GM06990 (cell line): ENCODE measurements around the gene SMIM28.

Experiments
- DNase-seq: peaks from one replicate; pipeline ENCODE4 v3.0.0-alpha.2; 2011; ENCODE audit not compliant: insufficient read length; ENCODE audit errors: extremely low read depth
- H3K27me3 ChIP-seq: replicated peaks from 2 replicates; pipeline ENCODE4 v1.6.0; 2011; ENCODE audit warnings: low read length; ENCODE audit not compliant: control insufficient read depth, insufficient read depth
- H3K36me3 ChIP-seq: 2 replicates; pipeline ENCODE4 v1.5.1; 2011; ENCODE audit warnings: low read length; ENCODE audit not compliant: control insufficient read depth, insufficient read depth
- H3K4me3 ChIP-seq: replicated peaks from 2 replicates; pipeline ENCODE4 v1.5.1; 2011; ENCODE audit warnings: low read depth, mild to moderate bottlenecking, control low read depth, low read length
- CTCF ChIP-seq: IDR thresholded peaks from 2 replicates; pipeline ENCODE4 v1.5.1; 2011; ENCODE audit warnings: low read length, control low read depth, mild to moderate bottlenecking, inconsistent platforms; ENCODE audit not compliant: insufficient read depth, poor library complexity, severe bottlenecking

The SMIM28 gene

DNA sequence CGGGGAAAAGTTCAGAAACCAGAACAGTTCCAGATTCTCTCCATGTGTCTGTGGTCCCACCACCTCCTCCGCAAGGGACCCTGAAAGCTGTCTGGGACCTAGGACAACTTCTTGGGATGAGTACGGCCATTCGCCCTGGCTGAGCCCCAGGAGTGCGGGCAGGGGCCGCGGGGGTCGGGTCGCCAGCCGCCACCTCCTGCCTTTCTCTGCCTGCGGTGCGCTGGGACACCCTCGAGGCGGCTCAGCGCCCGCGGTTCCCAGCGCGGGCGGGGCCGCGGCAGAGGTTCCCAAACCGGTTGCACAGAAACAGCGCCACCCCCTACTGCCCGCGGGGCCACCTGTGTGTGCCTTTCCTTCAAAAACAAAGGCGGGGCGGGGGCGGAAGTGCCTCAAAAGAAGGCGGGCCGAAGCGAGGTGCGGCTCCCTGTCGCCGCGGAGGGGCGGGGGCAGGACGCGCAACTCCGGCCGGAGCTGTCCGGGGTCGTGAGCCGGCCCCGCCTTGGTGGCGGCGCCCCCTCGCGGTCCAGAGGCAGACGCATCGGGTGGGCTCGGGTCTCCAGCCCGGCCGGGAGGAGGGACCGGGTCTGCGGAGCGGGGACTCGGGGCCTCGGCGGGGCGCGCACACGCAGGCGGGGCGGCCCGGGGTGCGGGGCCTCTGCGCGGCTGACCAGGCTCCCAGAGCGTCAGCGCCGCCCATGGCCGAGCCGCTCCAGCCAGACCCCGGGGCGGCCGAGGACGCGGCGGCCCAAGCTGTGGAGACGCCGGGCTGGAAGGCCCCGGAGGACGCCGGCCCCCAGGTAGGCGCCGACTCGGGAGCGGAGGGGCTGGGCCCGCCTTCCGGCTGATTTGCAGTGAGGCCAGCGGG lies 26.3 kb downstream of the SMIM28 start, which contains the start of gene HEBP2:
HEBP2 (plus strand) TSS at position 423 of the 865 bp plus-strand sequence; CDS start at position 696, 273 bp downstream.
- peaks cover 8% of the 10 kb centered on the region for H3K36me3 ChIP-seq
- peak; percentile 52 for TF ChIP-seq CTCF
- DNase-seq, result peak; percentile 91

DNA sequence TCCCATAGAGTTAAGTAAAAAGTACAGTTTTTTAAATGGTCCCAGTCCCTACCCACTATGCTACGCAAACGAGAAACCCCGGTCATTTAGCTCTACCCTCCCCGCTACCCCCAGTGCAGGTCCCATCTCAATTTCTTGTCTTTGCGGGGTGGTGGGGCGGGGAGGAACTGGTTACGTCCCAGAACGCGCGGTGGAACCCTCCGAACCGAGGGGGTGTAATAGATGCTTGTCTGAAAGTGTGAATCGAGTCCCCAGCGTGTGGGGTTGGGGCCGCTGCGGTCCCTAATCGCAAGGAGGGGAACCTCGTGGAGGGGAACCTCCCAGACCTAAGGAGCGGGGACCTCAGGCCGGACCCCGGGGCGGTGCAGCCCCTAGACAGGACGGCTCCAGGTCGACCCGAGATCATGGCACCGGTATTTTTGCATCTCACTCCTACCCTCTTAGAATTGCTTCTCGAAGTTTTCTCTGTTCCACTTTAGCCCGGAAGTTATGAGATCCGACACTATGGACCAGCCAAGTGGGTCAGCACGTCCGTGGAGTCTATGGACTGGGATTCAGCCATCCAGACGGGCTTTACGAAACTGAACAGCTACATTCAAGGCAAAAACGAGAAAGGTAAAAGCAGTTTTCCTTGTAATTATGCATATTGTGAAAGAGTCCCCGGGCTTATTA lies 27.1 kb downstream of the SMIM28 start:
- no peak for DNase-seq
- Histone ChIP-seq H3K4me3 (peak overlapping the region; percentile 82), H3K27me3 (no peaks in the 10 kb centered on the region), H3K36me3 (peaks cover 8% of the 10 kb centered on the region)
- no peak for TF ChIP-seq CTCF

More for the DNA sequence above, 26.3 kb downstream of the SMIM28 start, which contains the start of gene HEBP2:
- H3K4me3 ChIP-seq, result peak within 1 kb of the TSS; percentile 82
- no peaks in the 10 kb centered on the region for H3K27me3 ChIP-seq

DNA sequence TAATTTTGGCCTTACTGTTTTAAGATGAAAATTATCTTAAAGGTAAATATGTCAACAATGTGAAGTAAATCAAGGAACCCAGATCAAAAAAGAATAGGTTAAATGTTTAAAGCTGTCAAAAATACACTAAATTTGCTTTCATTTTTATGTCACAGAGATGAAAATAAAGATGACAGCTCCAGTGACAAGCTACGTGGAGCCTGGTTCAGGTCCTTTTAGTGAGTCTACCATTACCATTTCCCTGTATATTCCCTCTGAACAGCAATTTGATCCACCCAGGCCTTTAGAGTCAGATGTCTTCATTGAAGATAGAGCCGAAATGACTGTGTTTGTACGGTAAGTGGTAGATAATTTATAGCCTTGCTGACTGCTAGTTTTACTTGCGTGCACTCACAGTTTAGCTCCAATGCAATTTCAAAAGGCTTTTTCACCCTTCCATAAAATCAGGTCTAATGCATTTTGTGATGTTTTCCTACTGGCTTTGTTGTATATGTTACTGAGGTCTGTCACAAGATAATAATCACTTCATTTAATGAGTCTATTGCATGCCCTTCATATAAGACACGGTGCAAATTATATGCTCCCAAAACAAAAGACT lies 28.2 kb downstream of the SMIM28 start:
- Histone ChIP-seq H3K27me3 (no peaks in the 10 kb centered on the region), H3K4me3 (no peak overlapping the region), H3K36me3 (peaks cover 8% of the 10 kb centered on the region)
- DNase-seq, result no peak
- TF ChIP-seq CTCF, result no peak

GRCh38 chr6:138406443-138406842 lies 28.7 kb downstream of the SMIM28 start:
- DNase-seq, result no peak
- peaks cover 8% of the 10 kb centered on the region for H3K36me3 ChIP-seq
- no peak overlapping the region for H3K4me3 ChIP-seq
- TF ChIP-seq CTCF, result no peak
- no peaks in the 10 kb centered on the region for H3K27me3 ChIP-seq

DNA sequence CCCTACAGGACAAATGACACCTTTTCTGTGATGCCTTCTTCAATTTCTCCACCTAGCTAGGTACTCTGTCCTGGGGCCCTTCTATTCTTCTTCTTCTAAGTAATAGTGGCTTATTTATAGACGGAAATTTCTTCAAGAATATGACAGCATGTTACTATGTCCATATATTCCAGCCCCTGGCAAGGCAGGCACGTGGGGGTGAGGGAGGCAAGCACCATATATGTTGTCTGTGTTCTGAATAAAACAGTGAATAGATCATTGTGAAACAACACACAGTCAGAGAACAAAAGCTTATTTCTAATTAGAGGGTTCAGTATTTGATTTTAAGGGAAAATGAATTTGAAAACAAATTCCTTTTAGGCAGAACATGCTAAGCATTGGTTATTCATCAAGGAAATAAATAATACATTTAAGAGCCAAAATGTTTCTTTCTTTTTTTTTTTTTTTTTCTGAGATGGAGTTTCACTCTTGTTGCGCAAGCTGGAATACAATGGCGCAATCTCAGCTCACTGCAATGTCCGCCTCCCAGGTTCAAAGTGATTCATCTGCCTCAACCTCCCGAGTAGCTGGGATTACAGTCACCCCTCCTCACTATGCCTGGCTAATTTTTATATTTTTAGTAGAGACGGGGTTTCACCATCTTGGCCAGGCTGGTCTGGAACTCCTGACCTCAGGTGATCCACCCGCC lies 32.5 kb downstream of the SMIM28 start:
- no peak for TF ChIP-seq CTCF
- DNase-seq, result no peak
- Histone ChIP-seq H3K27me3 (no peaks in the 10 kb centered on the region), H3K36me3 (peaks cover 8% of the 10 kb centered on the region), H3K4me3 (no peak overlapping the region)
